PFSK-1 (cell line): Measurements from ENCODE around the gene FBXL13.

ENCODE experiments used
- FOXP2 ChIP-seq: optimal IDR thresholded peaks from 2 replicates; pipeline ENCODE3; 2011; ENCODE audit warnings: borderline replicate concordance, control low read depth, inconsistent platforms; ENCODE audit not compliant: insufficient read depth; ENCODE audit errors: extremely low read length, extremely low read depth
- POLR2AphosphoS5 ChIP-seq: IDR thresholded peaks from 2 replicates; pipeline ENCODE4 v1.6.1; 2012; ENCODE audit warnings: low read depth, mild to moderate bottlenecking, control low read depth, low read length, moderate library complexity
- SIN3A ChIP-seq: IDR thresholded peaks from 2 replicates; pipeline ENCODE4 v1.6.1; 2012; ENCODE audit warnings: mild to moderate bottlenecking, low read length, moderate library complexity, borderline replicate concordance; ENCODE audit not compliant: insufficient read depth
- TAF1 ChIP-seq: IDR thresholded peaks from 2 replicates; pipeline ENCODE4 v1.6.1; 2012; ENCODE audit warnings: low read length, control low read depth, borderline replicate concordance; ENCODE audit not compliant: insufficient read depth
- TF ChIP-seq, protein P1 (sequence below), 2 experiments: IDR thresholded peaks; 2 replicates each; pipeline versions ENCODE4 v1.6.1 to v1.8.0; 2011 to 2012; ENCODE audit warnings: low read depth in 2 of 2, low read length in 2 of 2, control low read depth in 1 of 2, inconsistent platforms in 1 of 2, mild to moderate bottlenecking in 1 of 2, moderate library complexity in 1 of 2; ENCODE audit not compliant: insufficient read depth in 1 of 2

- TF ChIP-seq POLR2AphosphoS5 = no peak
- no peak for TF ChIP-seq SIN3A
- TF ChIP-seq, protein P1, sequence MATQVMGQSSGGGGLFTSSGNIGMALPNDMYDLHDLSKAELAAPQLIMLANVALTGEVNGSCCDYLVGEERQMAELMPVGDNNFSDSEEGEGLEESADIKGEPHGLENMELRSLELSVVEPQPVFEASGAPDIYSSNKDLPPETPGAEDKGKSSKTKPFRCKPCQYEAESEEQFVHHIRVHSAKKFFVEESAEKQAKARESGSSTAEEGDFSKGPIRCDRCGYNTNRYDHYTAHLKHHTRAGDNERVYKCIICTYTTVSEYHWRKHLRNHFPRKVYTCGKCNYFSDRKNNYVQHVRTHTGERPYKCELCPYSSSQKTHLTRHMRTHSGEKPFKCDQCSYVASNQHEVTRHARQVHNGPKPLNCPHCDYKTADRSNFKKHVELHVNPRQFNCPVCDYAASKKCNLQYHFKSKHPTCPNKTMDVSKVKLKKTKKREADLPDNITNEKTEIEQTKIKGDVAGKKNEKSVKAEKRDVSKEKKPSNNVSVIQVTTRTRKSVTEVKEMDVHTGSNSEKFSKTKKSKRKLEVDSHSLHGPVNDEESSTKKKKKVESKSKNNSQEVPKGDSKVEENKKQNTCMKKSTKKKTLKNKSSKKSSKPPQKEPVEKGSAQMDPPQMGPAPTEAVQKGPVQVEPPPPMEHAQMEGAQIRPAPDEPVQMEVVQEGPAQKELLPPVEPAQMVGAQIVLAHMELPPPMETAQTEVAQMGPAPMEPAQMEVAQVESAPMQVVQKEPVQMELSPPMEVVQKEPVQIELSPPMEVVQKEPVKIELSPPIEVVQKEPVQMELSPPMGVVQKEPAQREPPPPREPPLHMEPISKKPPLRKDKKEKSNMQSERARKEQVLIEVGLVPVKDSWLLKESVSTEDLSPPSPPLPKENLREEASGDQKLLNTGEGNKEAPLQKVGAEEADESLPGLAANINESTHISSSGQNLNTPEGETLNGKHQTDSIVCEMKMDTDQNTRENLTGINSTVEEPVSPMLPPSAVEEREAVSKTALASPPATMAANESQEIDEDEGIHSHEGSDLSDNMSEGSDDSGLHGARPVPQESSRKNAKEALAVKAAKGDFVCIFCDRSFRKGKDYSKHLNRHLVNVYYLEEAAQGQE (IDR thresholded peaks at IDR 0.05; ENCODE audit: insufficient read depth in 1 of 2, low read depth in 2 of 2, low read length in 2 of 2) = no peak
- no peak for TF ChIP-seq TAF1
- TF ChIP-seq FOXP2 = no peak
Observed at GRCh38 chr7:102864958-102865357, 209.6 kb downstream of the FBXL13 start.
